ENCODE measurements around the gene CCZ1. TPM values are rescaled to one million over a fixed set of nuclear protein-coding genes. Genes with fewer than 3 reads are reported as not detected.
"Not testable (repeated sequence)": the region's sequence is repeated elsewhere in the genome, so short reads cannot be mapped to it uniquely, and the experiment has no call there.

Gene CCZ1
- polyA plus RNA-seq, 3 donors, result 43.8 to 74.6 (median 72.8) TPM

GRCh38 chr7:5924180-5924579, 25.6 kb downstream of the CCZ1 start:
- H3K36me3 ChIP-seq (replicated peaks in 1 of 2; ENCODE audit: control insufficient read depth in 1 of 2, insufficient read depth in 2 of 2, low read length in 2 of 2); H3K4me3 Mint-ChIP-seq; H3K27me3 Mint-ChIP-seq (ENCODE audit: low read depth in 3 of 3); H3K9ac ChIP-seq (ENCODE audit: insufficient read depth, low read length, poor library complexity, severe bottlenecking); H3K27me3 ChIP-seq (ENCODE audit: control insufficient read depth in 2 of 2, insufficient read depth in 2 of 2, low read length in 2 of 2); H3K4me1 Mint-ChIP-seq; H3K79me2 ChIP-seq (ENCODE audit: insufficient read depth, low read length); DNase-seq; H2AFZ ChIP-seq (ENCODE audit: insufficient read depth, low read depth, low read length, poor library complexity, severe bottlenecking); H3K4me2 ChIP-seq (replicated peaks; ENCODE audit: extremely low read depth, low read length, poor library complexity, severe bottlenecking); H3K27ac ChIP-seq (ENCODE audit: low read depth in 1 of 2, low read length in 2 of 2); H3K9me3 ChIP-seq (replicated peaks in 1 of 2; ENCODE audit: control insufficient read depth in 1 of 2, insufficient read depth in 1 of 2, low read length in 2 of 2); H3K4me1 ChIP-seq (ENCODE audit: control insufficient read depth in 1 of 2, insufficient read depth in 2 of 2, low read length in 2 of 2); H3K9me3 Mint-ChIP-seq; H3K4me3 ChIP-seq (replicated peaks in 1 of 3; ENCODE audit: low read depth in 2 of 3, low read length in 3 of 3); H4K20me1 ChIP-seq (ENCODE audit: insufficient read depth, low read length); H3K27ac Mint-ChIP-seq; intact Hi-C loops (cut with micrococcal nuclease): not testable (repeated sequence)
- WGBS (ENCODE audit: insufficient coverage), result no CpG with 5 or more reads among the region's 2 CpGs
- H3K36me3 Mint-ChIP-seq, result peaks cover 7 to 23% of the 10 kb centered on the region in 2 donors

GRCh38 chr7:5924630-5925029, 26.1 kb downstream of the CCZ1 start:
- H3K36me3 Mint-ChIP-seq, result peaks cover 7 to 23% of the 10 kb centered on the region in 2 donors
- H3K9me3 Mint-ChIP-seq; H3K27me3 ChIP-seq (ENCODE audit: control insufficient read depth in 2 of 2, insufficient read depth in 2 of 2, low read length in 2 of 2); H4K20me1 ChIP-seq (ENCODE audit: insufficient read depth, low read length); H3K36me3 ChIP-seq (replicated peaks in 1 of 2; ENCODE audit: control insufficient read depth in 1 of 2, insufficient read depth in 2 of 2, low read length in 2 of 2); H3K4me3 Mint-ChIP-seq; H3K9ac ChIP-seq (ENCODE audit: insufficient read depth, low read length, poor library complexity, severe bottlenecking); H3K4me1 Mint-ChIP-seq; intact Hi-C loops (cut with micrococcal nuclease); H3K4me3 ChIP-seq (replicated peaks in 1 of 3; ENCODE audit: low read depth in 2 of 3, low read length in 3 of 3); DNase-seq; H3K27ac Mint-ChIP-seq; H3K27me3 Mint-ChIP-seq (ENCODE audit: low read depth in 3 of 3); H3K27ac ChIP-seq (ENCODE audit: low read depth in 1 of 2, low read length in 2 of 2); H2AFZ ChIP-seq (ENCODE audit: insufficient read depth, low read depth, low read length, poor library complexity, severe bottlenecking); H3K4me2 ChIP-seq (replicated peaks; ENCODE audit: extremely low read depth, low read length, poor library complexity, severe bottlenecking); H3K79me2 ChIP-seq (ENCODE audit: insufficient read depth, low read length); H3K9me3 ChIP-seq (replicated peaks in 1 of 2; ENCODE audit: control insufficient read depth in 1 of 2, insufficient read depth in 1 of 2, low read length in 2 of 2); H3K4me1 ChIP-seq (ENCODE audit: control insufficient read depth in 1 of 2, insufficient read depth in 2 of 2, low read length in 2 of 2): not testable (repeated sequence)
- WGBS (ENCODE audit: insufficient coverage), result no CpG with 5 or more reads among the region's 12 CpGs

GRCh38 chr7:5926263-5926870, 27.8 kb downstream of the CCZ1 start:
- not testable (repeated sequence) for H3K4me3 Mint-ChIP-seq; H3K9me3 ChIP-seq (replicated peaks in 1 of 2; ENCODE audit: control insufficient read depth in 1 of 2, insufficient read depth in 1 of 2, low read length in 2 of 2)

GRCh38 chr7:5930290-5930689, 31.8 kb downstream of the CCZ1 start:
- H3K27ac ChIP-seq (ENCODE audit: low read depth in 1 of 2, low read length in 2 of 2); H3K27ac Mint-ChIP-seq: not testable (repeated sequence)
- WGBS (ENCODE audit: insufficient coverage), result no CpG with 5 or more reads among the region's 10 CpGs

More at GRCh38 chr7:5926263-5926870, 27.8 kb downstream of the CCZ1 start:
- H3K27me3 Mint-ChIP-seq (ENCODE audit: low read depth in 3 of 3); H3K79me2 ChIP-seq (ENCODE audit: insufficient read depth, low read length); H3K27me3 ChIP-seq (ENCODE audit: control insufficient read depth in 2 of 2, insufficient read depth in 2 of 2, low read length in 2 of 2); H3K9ac ChIP-seq (ENCODE audit: insufficient read depth, low read length, poor library complexity, severe bottlenecking); H2AFZ ChIP-seq (ENCODE audit: insufficient read depth, low read depth, low read length, poor library complexity, severe bottlenecking); H3K4me1 ChIP-seq (ENCODE audit: control insufficient read depth in 1 of 2, insufficient read depth in 2 of 2, low read length in 2 of 2); H3K27ac ChIP-seq (ENCODE audit: low read depth in 1 of 2, low read length in 2 of 2); intact Hi-C loops (cut with micrococcal nuclease); H3K9me3 Mint-ChIP-seq; H3K4me2 ChIP-seq (replicated peaks; ENCODE audit: extremely low read depth, low read length, poor library complexity, severe bottlenecking); H3K36me3 ChIP-seq (replicated peaks in 1 of 2; ENCODE audit: control insufficient read depth in 1 of 2, insufficient read depth in 2 of 2, low read length in 2 of 2); H3K27ac Mint-ChIP-seq; H4K20me1 ChIP-seq (ENCODE audit: insufficient read depth, low read length); H3K4me1 Mint-ChIP-seq; DNase-seq; H3K4me3 ChIP-seq (replicated peaks in 1 of 3; ENCODE audit: low read depth in 2 of 3, low read length in 3 of 3): not testable (repeated sequence)
- no CpG with 5 or more reads among the region's 13 CpGs for WGBS (ENCODE audit: insufficient coverage)
- H3K36me3 Mint-ChIP-seq, result peaks cover 10 to 22% of the 10 kb centered on the region in 2 donors

More at GRCh38 chr7:5930290-5930689, 31.8 kb downstream of the CCZ1 start:
- H3K36me3 Mint-ChIP-seq, result peaks cover 10 to 25% of the 10 kb centered on the region in 2 donors
- H3K4me2 ChIP-seq (replicated peaks; ENCODE audit: extremely low read depth, low read length, poor library complexity, severe bottlenecking); H4K20me1 ChIP-seq (ENCODE audit: insufficient read depth, low read length); H3K79me2 ChIP-seq (ENCODE audit: insufficient read depth, low read length); H3K9me3 ChIP-seq (replicated peaks in 1 of 2; ENCODE audit: control insufficient read depth in 1 of 2, insufficient read depth in 1 of 2, low read length in 2 of 2); H2AFZ ChIP-seq (ENCODE audit: insufficient read depth, low read depth, low read length, poor library complexity, severe bottlenecking); H3K4me1 Mint-ChIP-seq; H3K4me1 ChIP-seq (ENCODE audit: control insufficient read depth in 1 of 2, insufficient read depth in 2 of 2, low read length in 2 of 2); H3K27me3 Mint-ChIP-seq (ENCODE audit: low read depth in 3 of 3); H3K4me3 Mint-ChIP-seq; H3K9me3 Mint-ChIP-seq; H3K4me3 ChIP-seq (replicated peaks in 1 of 3; ENCODE audit: low read depth in 2 of 3, low read length in 3 of 3); DNase-seq; H3K9ac ChIP-seq (ENCODE audit: insufficient read depth, low read length, poor library complexity, severe bottlenecking); intact Hi-C loops (cut with micrococcal nuclease); H3K27me3 ChIP-seq (ENCODE audit: control insufficient read depth in 2 of 2, insufficient read depth in 2 of 2, low read length in 2 of 2); H3K36me3 ChIP-seq (replicated peaks in 1 of 2; ENCODE audit: control insufficient read depth in 1 of 2, insufficient read depth in 2 of 2, low read length in 2 of 2): not testable (repeated sequence)
